Measurements from ENCODE around the gene PRC1.

Gene PRC1

DNA sequence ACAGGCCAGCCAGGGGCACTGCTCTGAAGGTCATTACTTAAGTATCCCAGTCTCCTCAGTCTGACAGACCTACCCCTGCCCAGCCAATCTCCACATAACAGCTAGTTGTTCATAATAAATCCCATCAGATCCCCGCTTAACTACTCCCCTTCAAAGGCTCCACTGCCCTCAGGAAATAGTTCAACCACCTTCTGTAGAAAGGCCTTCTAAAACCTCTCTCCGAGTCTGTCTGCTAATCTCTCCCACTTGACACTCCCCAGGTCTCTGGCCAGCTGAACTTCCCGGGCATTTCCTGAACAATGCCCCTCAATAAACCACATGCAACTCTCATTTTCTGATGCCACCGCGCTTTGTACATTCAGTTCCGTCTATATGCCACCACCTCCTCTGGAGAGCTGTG, 6.0 kb downstream of the PRC1 start:
- no peak for DNase-seq

- DNase-seq = no peak
Observed at GRCh38 chr15:90987561-90988141, 6.7 kb downstream of the PRC1 start.

DNA sequence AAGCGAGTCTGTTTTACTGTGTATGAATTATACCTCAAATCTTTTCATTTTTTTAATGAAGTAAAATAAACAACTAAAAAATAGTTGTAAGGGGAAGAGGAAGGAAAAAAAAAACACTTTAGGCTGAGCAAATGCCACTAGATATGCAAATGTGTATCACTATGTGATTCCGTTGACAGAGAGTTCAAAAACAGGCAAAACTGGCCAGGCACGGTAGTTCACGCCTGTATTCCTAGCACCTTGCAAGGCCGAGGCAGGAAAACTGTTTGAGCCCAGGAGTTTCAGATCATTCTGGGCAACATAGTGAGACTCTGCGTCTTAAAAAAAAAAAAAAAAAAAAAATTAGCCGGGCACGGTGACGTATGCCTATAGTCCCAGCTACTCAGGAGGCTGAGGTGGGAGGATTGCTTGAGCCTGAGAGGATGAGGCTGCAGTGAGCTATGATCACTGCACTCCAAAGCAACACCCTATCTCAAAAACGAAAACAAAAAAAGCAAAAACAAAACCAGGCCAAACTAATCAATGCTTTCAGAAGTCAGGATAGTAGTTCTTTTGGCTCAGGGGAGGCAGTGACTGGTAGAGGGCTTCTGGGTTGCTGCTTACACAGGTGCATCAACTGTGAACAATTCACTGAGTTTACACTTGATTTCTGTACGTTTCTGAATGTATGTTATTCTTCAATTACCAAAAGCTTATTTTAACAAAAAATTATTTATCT, 7.4 kb downstream of the PRC1 start:
- no peak for DNase-seq

DNA sequence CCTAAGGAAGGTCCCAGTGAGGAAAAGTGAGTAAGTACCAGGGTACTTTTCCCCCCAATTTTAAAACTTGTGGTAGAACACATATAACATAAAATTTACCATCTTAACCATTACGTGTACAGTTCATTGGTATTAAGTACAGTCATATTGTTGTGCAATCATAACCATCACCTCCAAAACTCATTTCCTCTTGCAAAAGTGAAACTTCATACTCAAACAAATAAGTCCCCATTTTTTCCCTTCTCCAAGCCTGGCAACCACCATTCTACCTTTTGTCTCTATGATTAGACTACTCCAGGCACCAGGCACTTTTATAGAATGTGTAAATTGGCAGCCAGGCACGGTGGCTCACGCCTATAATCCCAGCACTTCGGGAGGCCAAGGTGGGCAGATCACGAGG, 12.2 kb downstream of the PRC1 start:
- DNase-seq = no peak

- DNase-seq = no peak
Observed at GRCh38 chr15:90981681-90982080, 12.7 kb downstream of the PRC1 start.

- no peak for DNase-seq
Observed at GRCh38 chr15:90979582-90979981, 14.8 kb downstream of the PRC1 start.

GRCh38 chr15:90974216-90974615, 20.1 kb downstream of the PRC1 start:
- no peak for DNase-seq

- no peak for DNase-seq
Observed at GRCh38 chr15:90972133-90972532, 22.2 kb downstream of the PRC1 start.

- DNase-seq = no peak
Observed at GRCh38 chr15:90970274-90970673, 24.1 kb downstream of the PRC1 start.

GRCh38 chr15:90968434-90968833, 25.9 kb downstream of the PRC1 start:
- no peak for DNase-seq

GRCh38 chr15:90967206-90967605, 27.1 kb downstream of the PRC1 start:
- DNase-seq = no peak

DNA sequence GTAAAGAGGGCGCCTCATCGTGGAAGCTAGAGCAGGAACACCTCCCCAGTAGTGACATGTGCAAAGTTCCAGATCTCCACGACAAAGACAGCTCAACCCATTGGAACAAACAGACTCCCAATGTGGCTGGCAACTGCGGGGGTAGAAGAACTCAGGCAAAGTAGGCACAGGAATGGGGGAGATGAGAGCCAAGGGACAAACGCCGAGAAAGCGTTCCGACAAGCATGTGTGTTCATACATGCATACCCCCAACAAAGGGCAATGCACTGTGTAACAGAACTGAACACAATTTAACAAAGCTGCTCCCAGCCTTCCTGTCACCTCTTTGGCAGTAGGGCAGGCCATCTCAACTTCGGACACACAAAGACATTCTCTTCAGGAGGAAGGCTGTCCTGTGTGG, 28.1 kb downstream of the PRC1 start:
- DNase-seq = no peak

DNA sequence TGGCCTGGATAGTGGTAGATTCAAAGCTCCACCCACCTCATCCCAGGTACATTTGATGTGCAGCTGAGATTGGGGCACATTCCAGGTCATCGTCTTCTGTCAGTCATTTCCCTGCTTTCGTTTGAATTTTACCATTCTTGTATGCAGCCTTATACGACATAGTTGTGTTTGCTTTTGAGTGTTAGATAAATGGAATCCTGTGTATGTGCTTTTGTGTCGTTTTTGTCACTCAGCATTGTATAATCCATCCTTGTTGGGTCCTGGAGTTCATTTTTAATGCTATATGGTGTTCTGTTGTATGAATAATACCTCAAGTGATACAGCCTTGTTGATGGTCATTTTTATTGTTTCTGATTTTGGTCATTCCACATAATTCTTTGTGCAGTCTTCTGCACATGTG, 32.3 kb downstream of the PRC1 start:
- DNase-seq = no peak

- DNase-seq = no peak
Observed at GRCh38 chr15:90960298-90961091, 33.8 kb downstream of the PRC1 start.

DNA sequence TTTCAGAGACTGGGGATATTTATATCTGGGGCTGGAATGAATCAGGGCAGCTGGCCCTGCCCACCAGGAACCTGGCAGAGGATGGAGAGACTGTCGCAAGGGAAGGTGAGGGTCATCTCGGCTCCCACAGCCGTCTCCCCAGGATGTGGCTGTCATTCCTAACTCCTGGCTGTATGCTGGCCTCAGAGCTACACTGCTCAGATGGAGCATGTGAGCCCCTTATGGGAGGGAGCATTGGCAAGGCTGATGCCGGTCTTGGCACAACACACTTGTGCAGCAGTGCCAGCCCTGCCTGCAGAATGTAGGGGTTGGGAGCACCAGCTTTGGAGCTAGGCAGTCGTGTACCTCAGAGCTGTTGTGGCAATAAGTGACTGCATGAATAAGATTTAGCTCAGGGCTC, 34.4 kb downstream of the PRC1 start:
- DNase-seq = no peak

GRCh38 chr15:90959028-90959595, 35.2 kb downstream of the PRC1 start:
- no peak for DNase-seq

DNA sequence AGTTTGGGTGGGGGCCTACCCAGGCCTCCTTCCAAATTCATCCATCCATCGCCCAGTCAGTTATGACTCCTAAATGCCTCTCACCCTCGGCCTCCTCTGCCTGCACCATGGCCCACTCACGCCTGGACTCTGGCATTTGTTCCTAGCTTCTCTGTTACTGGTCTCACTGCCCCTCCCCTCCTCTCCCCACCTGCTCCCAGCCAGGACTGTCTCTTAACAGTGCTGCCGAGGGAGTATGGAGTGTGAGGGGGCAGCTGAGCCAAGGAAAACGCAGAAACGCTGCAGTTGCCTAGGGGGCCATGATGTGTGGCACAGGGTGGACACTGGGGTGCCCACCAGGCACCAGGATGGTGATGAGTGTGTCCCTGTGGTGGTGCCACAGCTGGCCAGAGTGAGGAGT, 36.5 kb downstream of the PRC1 start:
- peak in 1 of 2 experiments; percentile 16 for DNase-seq

- DNase-seq = peak in 1 of 2 experiments; percentile 30
Observed at GRCh38 chr15:90957031-90957790, 37.1 kb downstream of the PRC1 start.

- DNase-seq = peak; percentile 75 to 78
Observed at GRCh38 chr15:90956274-90957030, 37.9 kb downstream of the PRC1 start.

- peak; percentile 70 to 86 for DNase-seq
Observed at GRCh38 chr15:90955624-90956273, 38.6 kb downstream of the PRC1 start.

Data from NCI-H2081 (cell line).